HG03558 (cell line): ENCODE data around the gene GRAPL.
"Not testable (repeated sequence)": the region's sequence is repeated elsewhere in the genome, so short reads cannot be mapped to it uniquely, and the experiment has no call there.

Experiments used
- ATAC-seq: cut with Tn5 transposase; IDR thresholded peaks from one replicate; pipeline ENCODE4 v1.9.1; 2021; ENCODE audit warnings: moderate number of reproducible peaks; ENCODE audit not compliant: unreplicated experiment; ENCODE audit errors: extremely low read depth

Gene GRAPL

DNA sequence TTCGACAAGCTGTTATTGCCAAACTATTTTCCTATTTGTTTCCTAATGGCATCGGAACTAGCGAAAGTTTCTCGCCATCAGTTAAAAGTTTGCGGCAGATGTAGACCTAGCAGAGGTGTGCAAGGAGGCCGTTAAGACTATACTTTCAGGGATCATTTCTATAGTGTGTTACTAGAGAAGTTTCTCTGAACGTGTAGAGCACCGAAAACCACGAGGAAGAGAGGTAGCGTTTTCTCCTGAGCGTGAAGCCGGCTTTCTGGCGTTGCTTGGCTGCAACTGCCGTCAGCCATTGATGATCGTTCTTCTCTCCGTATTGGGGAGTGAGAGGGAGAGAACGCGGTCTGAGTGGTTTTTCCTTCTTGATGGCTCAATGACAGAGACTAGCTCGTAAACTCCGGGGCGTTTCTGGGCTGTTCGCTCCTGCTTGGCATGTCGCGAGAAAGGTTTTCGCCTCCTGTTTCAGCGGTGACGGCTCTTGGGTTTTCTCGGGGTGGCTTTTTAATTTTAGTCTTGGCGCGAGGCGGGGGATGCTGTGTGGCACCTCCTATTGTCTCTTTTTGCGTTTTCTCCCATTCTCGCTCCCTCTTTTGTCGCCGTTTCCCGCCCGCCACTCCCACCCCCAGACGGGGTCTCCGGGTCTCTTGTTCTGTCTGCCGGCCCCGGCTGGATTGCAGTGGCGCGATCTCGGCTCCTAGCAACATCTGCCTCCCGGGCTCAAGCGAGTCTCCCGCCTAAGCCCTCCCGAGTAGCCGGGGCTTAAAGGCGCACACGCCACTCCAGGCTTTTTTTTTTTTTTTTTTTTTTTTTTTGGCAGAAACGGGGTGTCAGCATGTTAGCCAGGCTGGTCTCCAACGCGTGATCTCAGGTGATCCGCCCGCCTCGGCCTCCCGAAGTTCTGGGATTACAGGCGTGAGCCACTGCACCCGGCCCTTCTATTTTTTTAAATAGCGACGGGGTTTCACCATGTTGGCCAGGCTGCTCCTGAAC is 60.8 kb downstream of the GRAPL start:
- not testable (repeated sequence) for ATAC-seq

- ATAC-seq: not testable (repeated sequence)
Observed at GRCh38 chr17:19188870-19189708, 61.7 kb downstream of the GRAPL start.

GRCh38 chr17:19189781-19190405 is 62.5 kb downstream of the GRAPL start:
- ATAC-seq: not testable (repeated sequence)

GRCh38 chr17:19196382-19197204 is 69.2 kb downstream of the GRAPL start:
- ATAC-seq: not testable (repeated sequence)

DNA sequence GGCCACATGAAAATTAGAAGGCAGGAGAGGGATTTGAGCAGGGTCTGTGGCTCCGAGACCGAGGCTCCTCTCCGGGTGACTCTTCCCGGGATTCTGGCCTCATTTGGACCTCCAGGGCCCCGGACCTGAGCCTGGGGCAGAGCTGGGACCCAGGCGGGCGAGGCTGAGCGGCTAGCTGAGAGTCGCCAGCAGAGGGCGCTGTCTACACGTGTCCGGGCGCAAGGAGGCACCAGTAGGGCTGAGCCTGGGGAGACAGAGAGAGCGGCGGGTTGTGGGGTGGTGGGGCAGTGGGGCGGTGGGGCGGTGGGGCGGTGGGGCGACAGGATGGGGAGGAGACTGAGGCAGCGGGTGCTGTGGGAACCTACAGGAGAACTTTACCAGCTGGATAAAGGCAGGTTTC is 75.1 kb downstream of the GRAPL start:
- ATAC-seq: not testable (repeated sequence)

DNA sequence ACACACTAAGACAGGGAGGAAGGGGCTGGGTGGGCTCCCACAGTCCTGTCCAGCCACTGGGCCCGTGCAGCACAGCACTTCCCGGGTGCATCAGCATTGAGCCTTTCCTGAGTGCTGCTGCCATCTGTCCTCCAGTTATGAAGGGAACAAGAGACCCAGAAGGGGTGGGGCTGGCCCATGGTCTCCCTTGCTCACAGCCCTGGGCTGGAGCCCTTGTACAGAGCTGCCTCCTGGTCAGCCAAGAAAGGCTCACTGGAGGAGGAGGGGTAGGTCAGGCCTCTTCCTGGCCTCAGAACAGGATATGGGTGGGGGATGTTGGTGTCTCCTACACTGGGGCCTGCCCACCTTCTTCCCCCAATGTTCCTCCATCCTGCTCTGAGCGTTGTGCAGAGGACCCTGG is 76.0 kb downstream of the GRAPL start:
- not testable (repeated sequence) for ATAC-seq
